HG03439 (cell line): ENCODE measurements around the gene ADPGK.
A peak's percentile ranks its signal among the peaks of the same experiment; 100 is the strongest.

Experiments
- ATAC-seq: cut with Tn5 transposase; IDR thresholded peaks from one replicate; pipeline ENCODE4 v1.9.1; 2021; ENCODE audit warnings: mild to moderate bottlenecking, moderate library complexity; ENCODE audit not compliant: unreplicated experiment

ADPGK gene

GRCh38 chr15:72790302-72790910, 6.8 kb upstream of the ADPGK start:
- no peak for ATAC-seq

- no peak for ATAC-seq
Observed at GRCh38 chr15:72787526-72787925, 4.0 kb upstream of the ADPGK start.

- no peak for ATAC-seq
Observed at GRCh38 chr15:72786676-72787345, 3.3 kb upstream of the ADPGK start.

GRCh38 chr15:72786242-72786641, 2.7 kb upstream of the ADPGK start:
- ATAC-seq: no peak

- ATAC-seq: no peak
Observed at GRCh38 chr15:72785841-72786240, 2.3 kb upstream of the ADPGK start.

- no peak for ATAC-seq
Observed at GRCh38 chr15:72785432-72785831, 1.9 kb upstream of the ADPGK start.

- no peak for ATAC-seq
Observed at GRCh38 chr15:72784456-72784876, 908 bp upstream of the ADPGK start.

- peak; percentile 39 for ATAC-seq
Observed at GRCh38 chr15:72783004-72783639, 436 bp downstream of the ADPGK start.

- no peak for ATAC-seq
Observed at GRCh38 chr15:72782274-72783003, 1.1 kb downstream of the ADPGK start.

- no peak for ATAC-seq
Observed at GRCh38 chr15:72781631-72782030, 1.9 kb downstream of the ADPGK start.

GRCh38 chr15:72778796-72779195, 4.8 kb downstream of the ADPGK start:
- ATAC-seq: no peak

- no peak for ATAC-seq
Observed at GRCh38 chr15:72774696-72775383, 8.7 kb downstream of the ADPGK start.

GRCh38 chr15:72771329-72771725, 12.2 kb downstream of the ADPGK start:
- ATAC-seq: no peak

- ATAC-seq: no peak
Observed at GRCh38 chr15:72770673-72771328, 12.8 kb downstream of the ADPGK start.

- ATAC-seq: no peak
Observed at GRCh38 chr15:72766780-72767179, 16.8 kb downstream of the ADPGK start.

- ATAC-seq: no peak
Observed at GRCh38 chr15:72766025-72766424, 17.5 kb downstream of the ADPGK start.

GRCh38 chr15:72764656-72765055, 18.9 kb downstream of the ADPGK start:
- no peak for ATAC-seq

GRCh38 chr15:72760590-72761260, 22.8 kb downstream of the ADPGK start:
- ATAC-seq: no peak

- no peak for ATAC-seq
Observed at GRCh38 chr15:72758182-72758581, 25.4 kb downstream of the ADPGK start.

GRCh38 chr15:72754096-72754495, 29.5 kb downstream of the ADPGK start:
- no peak for ATAC-seq
